Mesendoderm (in vitro differentiated cells): ENCODE results near the gene MAGED4B. TPM values are rescaled to one million over a fixed set of nuclear protein-coding genes. Genes with fewer than 3 reads are reported as not detected.

Experiments
- DNase-seq: peaks from one replicate; pipeline ENCODE4 v3.0.0; 2013
- H2AK5ac ChIP-seq: 2 replicates; pipeline ENCODE4 v1.6.1; 2013; ENCODE audit warnings: low read length, inconsistent platforms
- H2BK120ac ChIP-seq: 2 replicates; pipeline ENCODE4 v1.6.1; 2013; ENCODE audit warnings: low read depth, mild to moderate bottlenecking, low read length, moderate library complexity, mixed read lengths
- H2BK15ac ChIP-seq: replicated peaks from 2 replicates; pipeline ENCODE4 v1.6.1; 2013; ENCODE audit warnings: low read depth, mild to moderate bottlenecking, moderate library complexity
- H2BK5ac ChIP-seq: 2 replicates; pipeline ENCODE4 v1.6.1; 2013; ENCODE audit warnings: low read length, inconsistent platforms
- H3K18ac ChIP-seq: 2 replicates; pipeline ENCODE4 v1.6.1; 2013; ENCODE audit warnings: mild to moderate bottlenecking, low read length, mixed read lengths
- H3K23ac ChIP-seq: one replicate; pipeline ENCODE4 v1.6.1; 2013; ENCODE audit warnings: low read length
- H3K27ac ChIP-seq: 2 replicates; pipeline ENCODE4 v1.5.1; 2013; ENCODE audit warnings: low read depth, mild to moderate bottlenecking, inconsistent platforms, low read length, moderate library complexity
- H3K27me3 ChIP-seq: 2 replicates; pipeline ENCODE4 v1.6.1; 2013; ENCODE audit warnings: low read length, control low read depth, mild to moderate bottlenecking, inconsistent platforms; ENCODE audit not compliant: insufficient read depth, poor library complexity
- H3K36me3 ChIP-seq: 2 replicates; pipeline ENCODE4 v1.6.1; 2013; ENCODE audit warnings: low read length, inconsistent platforms; ENCODE audit not compliant: control insufficient read depth, insufficient read depth
- H3K4ac ChIP-seq: one replicate; pipeline ENCODE4 v1.6.1; 2013; ENCODE audit warnings: low read depth, mild to moderate bottlenecking, low read length, moderate library complexity
- H3K4me1 ChIP-seq: 2 replicates; pipeline ENCODE4 v1.6.1; 2013; ENCODE audit warnings: low read depth, low read length, inconsistent platforms; ENCODE audit not compliant: control insufficient read depth
- H3K4me2 ChIP-seq: 2 replicates; pipeline ENCODE4 v1.6.1; 2013; ENCODE audit warnings: low read length
- H3K4me3 ChIP-seq: 2 replicates; pipeline ENCODE4 v1.5.1; 2013; ENCODE audit warnings: mild to moderate bottlenecking, low read length
- H3K56ac ChIP-seq: one replicate; pipeline ENCODE4 v1.6.1; 2013; ENCODE audit warnings: low read length
- H3K79me1 ChIP-seq: 2 replicates; pipeline ENCODE4 v1.6.1; 2013; ENCODE audit warnings: low read length, inconsistent platforms
- H3K79me2 ChIP-seq: 2 replicates; pipeline ENCODE4 v1.6.1; 2013; ENCODE audit warnings: mild to moderate bottlenecking, low read length; ENCODE audit not compliant: control insufficient read depth, insufficient read depth
- H3K9ac ChIP-seq: 2 replicates; pipeline ENCODE4 v1.6.1; 2013; ENCODE audit warnings: low read length, inconsistent platforms
- H4K5ac ChIP-seq: one replicate; pipeline ENCODE4 v1.6.1; 2013; ENCODE audit warnings: low read length
- H4K8ac ChIP-seq: one replicate; pipeline ENCODE4 v1.6.1; 2013; ENCODE audit warnings: low read depth, mild to moderate bottlenecking, control low read depth, low read length, moderate library complexity
- WGBS: extraction: QIAGEN DNeasy Blood & Tissue Kit; methylation state at CpG from one replicate; pipeline ENCODE4 v1.1.7; 2013; ENCODE audit warnings: low lambda C conversion rate, missing lambda C conversion rate; ENCODE audit not compliant: insufficient coverage; ENCODE audit errors: extremely low coverage; 5-methylcytosine and 5-hydroxymethylcytosine counted together
- small RNA-seq: library from polyadenylated mRNA; stranded (forward); fragments of <200 nt; extraction: miRNeasy Mini kit (QIAGEN cat#:217004); gene quantifications from one replicate; pipeline ENCODE3, GENCODE V24; 2013; ENCODE audit not compliant: insufficient read depth

MAGED4B gene

GRCh38 chrX:52034211-52034610 is 34.8 kb downstream of the MAGED4B start:
- Histone ChIP-seq H3K36me3 (no peaks in the 10 kb centered on the region), H3K4ac (no peak overlapping the region), H2BK120ac (no peak overlapping the region), H2BK15ac (no peak overlapping the region), H2BK5ac (no peak overlapping the region), H3K4me2 (no peak overlapping the region), H2AK5ac (no peak overlapping the region), H3K56ac (no peak overlapping the region), H3K4me1 (no peaks in the 10 kb centered on the region), H3K23ac (no peak overlapping the region), H3K9ac (no peak overlapping the region), H3K79me1 (no peaks in the 10 kb centered on the region), H3K18ac (no peak overlapping the region), H3K4me3 (no peak overlapping the region), H3K27me3 (no peaks in the 10 kb centered on the region), H3K27ac (no peak overlapping the region), H4K8ac (no peak overlapping the region), H4K5ac (no peak overlapping the region), H3K79me2 (no peaks in the 10 kb centered on the region)
- no CpG with 5 or more reads among the region's 1 CpG for WGBS
- no peak for DNase-seq

DNA sequence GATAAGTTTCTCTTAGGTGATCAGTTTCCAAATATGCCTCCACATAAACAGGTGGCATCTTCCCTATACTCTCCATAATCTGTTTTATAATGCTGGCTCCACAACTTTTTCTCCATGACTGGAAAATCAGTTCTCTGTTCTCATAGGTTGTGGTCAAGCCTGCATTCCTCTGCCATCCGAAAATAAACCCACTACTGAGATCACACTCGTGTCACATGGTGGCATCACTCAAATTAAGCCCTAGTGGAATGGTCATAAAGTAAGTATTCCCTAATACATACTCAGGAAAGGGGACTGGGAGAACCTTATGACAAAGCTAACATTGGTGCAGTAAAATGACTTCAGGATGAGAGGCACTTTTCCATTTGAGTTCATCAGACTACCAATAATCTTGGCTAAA is 37.6 kb downstream of the MAGED4B start:
- H3K27ac ChIP-seq: no peak overlapping the region
- no peak overlapping the region for H3K4me2 ChIP-seq
- no peaks in the 10 kb centered on the region for H3K27me3 ChIP-seq
- H3K56ac ChIP-seq: no peak overlapping the region
- H3K9ac ChIP-seq: no peak overlapping the region
- no peak overlapping the region for H3K23ac ChIP-seq
- H2BK120ac ChIP-seq: no peak overlapping the region
- H2BK15ac ChIP-seq: no peak overlapping the region
- H3K4me3 ChIP-seq: no peak overlapping the region
- H3K4me1 ChIP-seq: no peaks in the 10 kb centered on the region
- H2AK5ac ChIP-seq: no peak overlapping the region
- H4K5ac ChIP-seq: no peak overlapping the region
- no peak overlapping the region for H3K4ac ChIP-seq
- H3K36me3 ChIP-seq: no peaks in the 10 kb centered on the region
- H3K18ac ChIP-seq: no peak overlapping the region
- no peak overlapping the region for H2BK5ac ChIP-seq
- DNase-seq: no peak
- WGBS: no CpG with 5 or more reads among the region's 2 CpGs
- H3K79me2 ChIP-seq: no peaks in the 10 kb centered on the region
- H3K79me1 ChIP-seq: no peaks in the 10 kb centered on the region
- no peak overlapping the region for H4K8ac ChIP-seq

DNA sequence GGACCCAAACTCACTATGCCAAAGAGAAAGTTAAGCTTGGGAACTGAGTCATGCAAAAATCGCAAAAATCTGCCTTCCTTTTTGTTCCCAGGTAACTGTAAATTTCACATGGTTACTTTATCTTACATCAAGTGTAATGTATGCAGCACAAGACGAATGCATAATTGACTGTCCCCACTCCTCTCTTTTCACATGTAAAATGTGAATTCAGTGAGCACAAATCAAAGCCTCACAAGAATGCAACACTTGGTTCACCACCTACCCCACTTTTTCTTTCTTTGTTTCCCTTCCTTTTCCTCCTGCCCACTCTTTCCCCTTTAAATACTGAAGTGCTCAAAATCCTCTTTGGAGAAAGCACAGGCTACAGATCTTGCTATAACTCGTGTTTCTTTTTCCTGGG is 53.2 kb downstream of the MAGED4B start:
- Histone ChIP-seq H3K79me1 (no peaks in the 10 kb centered on the region), H3K4ac (no peak overlapping the region), H3K9ac (no peak overlapping the region), H3K4me1 (no peaks in the 10 kb centered on the region), H3K56ac (no peak overlapping the region), H4K8ac (no peak overlapping the region), H2BK5ac (no peak overlapping the region), H3K4me3 (no peak overlapping the region), H2BK120ac (no peak overlapping the region), H3K27ac (no peak overlapping the region), H3K4me2 (no peak overlapping the region), H3K79me2 (no peaks in the 10 kb centered on the region), H2AK5ac (no peak overlapping the region), H2BK15ac (no peak overlapping the region), H3K36me3 (no peaks in the 10 kb centered on the region), H3K18ac (no peak overlapping the region), H3K23ac (no peak overlapping the region), H3K27me3 (no peaks in the 10 kb centered on the region), H4K5ac (no peak overlapping the region)
- peak; percentile 73 for DNase-seq
- WGBS: no CpG with 5 or more reads among the region's 3 CpGs

Small RNAs within 50 kb of the gene (small RNA-seq; reads per million reads assigned to genes)
- gene SNORA11E: not detected
